Cortex of kidney (tissue), 1 donor: ENCODE results near the gene ITK.

Experiments used
- DNase-seq: peaks from one replicate; lab custom pipeline; 2025; lab: John Stamatoyannopoulos, UW

ITK gene

DNA sequence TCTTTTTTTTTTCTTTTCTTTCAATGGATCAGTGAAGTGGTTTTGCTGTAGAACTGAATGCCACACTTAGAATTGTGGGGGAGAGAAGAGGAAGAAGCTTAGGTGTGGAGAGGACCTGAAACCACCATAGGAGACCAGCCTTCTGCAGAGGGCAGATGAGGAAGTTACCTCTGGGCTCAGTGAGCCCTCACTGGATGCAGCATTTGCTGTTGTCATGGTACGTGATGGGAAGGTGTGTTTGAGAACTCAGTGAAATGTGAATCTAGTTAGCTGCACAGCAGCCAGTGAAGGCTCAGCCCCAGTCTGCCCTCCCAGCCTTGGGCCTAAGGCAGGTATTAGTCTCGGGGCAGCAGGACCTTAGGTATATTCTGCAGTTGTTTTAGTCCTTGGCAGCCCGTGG lies 102.8 kb downstream of the ITK start:
- no peak for DNase-seq

DNA sequence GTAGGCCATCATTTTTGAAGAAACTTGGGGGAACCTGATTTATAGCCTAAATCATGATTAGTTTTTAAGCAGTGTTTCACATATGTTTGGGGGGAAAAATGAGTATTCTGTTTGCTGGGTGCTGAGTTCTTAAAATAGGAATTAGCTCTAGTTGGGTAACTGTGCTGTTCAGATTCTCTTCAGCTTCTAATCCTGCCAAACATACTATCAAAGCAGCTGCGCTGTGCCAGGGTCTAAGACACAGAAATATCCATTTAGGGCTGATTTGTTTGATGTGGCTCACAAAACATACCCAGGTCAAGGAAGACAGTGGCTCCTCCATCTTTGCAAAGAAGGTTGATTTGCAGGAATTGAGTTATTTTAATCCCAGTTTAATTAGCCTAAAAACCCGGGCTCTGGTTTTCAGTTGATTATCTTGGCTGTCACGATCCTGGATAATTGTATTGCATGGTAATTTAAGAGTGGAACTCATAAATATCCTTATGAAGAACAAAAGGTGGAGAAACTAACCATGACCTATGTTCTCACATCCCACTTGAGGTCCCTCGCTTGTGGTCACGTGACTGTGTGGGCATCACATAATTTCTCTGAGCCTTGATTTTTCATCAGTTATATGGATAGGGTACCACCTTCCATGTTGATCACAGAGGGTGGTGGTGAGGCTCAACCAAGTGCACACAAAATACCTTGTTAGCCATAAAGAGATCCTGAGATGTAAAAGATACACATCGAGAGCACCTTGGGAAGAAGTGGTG lies 104.0 kb downstream of the ITK start:
- DNase-seq: no peak

DNA sequence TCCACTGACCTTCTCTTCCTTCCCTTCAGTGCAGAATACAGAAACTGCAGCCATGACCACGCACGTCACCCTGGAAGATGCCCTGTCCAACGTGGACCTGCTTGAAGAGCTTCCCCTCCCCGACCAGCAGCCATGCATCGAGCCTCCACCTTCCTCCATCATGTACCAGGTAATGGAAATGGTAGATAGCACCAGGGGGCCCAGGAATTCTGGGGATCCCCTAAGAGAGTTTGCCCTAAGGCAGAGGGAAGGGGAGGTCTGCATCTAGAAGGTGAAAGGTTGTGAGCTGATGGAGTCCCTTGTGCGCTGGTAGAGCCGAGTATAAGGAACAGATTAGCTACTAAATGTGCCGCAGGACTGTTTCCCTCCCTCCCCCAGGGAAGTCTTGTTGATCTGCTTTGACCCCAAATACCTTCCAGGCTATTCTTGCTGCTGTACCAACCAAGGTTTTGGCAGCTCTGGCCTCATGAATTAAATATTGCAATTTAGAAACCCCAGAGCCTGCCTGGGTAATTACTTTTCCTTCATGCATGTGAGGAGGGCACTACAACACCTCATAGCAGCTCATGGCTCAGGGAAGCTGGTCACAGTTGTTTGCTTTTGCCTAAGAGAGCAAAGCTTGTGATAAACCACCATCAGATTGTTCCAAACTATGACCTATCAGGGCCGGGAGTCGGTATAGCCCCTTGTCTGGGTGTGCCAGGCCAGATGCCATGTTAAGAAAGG lies 104.8 kb downstream of the ITK start:
- no peak for DNase-seq

DNA sequence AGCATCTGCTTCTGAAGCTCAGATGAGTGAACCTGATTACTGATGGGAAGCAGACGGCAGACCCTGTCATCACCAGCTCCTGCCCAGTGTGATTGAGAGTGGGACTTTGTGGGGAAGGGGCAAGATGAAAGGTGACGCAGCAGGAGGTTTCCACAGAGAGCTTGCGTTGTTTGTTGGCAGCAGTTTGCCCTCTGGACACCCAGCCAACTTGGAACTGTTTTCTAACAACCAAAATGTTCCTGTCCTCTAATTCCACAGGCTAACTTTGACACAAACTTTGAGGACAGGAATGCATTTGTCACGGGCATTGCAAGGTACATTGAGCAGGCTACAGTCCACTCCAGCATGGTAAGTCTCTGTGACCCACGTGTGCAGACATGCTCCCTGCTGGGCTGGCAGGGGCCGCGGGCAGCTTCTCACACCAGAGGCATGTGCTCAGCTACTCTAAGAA lies 106.1 kb downstream of the ITK start:
- DNase-seq: no peak

DNA sequence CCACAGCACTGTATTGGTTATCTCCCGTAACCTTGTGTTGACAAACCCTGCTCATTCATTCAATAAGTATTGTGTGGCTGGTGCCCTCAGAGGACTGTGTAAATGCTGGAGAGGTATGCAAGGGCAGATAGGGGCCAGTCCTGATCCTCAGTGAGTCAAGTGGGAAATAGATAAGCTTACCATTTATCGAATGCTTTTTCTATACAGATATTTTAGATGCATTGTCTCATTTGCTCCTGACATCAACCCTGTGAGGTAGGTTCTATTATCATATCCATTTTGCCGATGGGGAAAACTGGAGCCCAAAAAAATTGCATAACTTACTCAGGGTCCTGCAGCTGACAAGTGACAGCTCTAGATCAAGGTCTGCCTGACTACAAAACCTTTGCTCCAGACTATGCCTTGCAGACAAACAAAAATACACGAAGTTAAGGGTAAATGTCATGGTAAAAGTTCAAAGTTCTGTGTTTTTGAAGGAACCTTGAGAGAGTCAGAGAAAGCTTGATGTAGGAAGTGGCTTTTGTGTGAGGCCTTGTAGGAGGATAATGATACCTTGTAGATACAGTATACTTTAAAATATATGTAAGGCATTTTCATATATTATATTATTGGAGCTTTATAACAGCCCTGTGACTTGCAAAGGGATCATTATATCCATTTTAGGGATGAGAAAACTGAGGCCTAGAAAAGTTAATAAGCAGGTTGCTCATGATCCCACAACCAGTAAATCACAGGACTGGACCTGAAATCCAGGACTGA lies 107.9 kb downstream of the ITK start:
- no peak for DNase-seq

DNA sequence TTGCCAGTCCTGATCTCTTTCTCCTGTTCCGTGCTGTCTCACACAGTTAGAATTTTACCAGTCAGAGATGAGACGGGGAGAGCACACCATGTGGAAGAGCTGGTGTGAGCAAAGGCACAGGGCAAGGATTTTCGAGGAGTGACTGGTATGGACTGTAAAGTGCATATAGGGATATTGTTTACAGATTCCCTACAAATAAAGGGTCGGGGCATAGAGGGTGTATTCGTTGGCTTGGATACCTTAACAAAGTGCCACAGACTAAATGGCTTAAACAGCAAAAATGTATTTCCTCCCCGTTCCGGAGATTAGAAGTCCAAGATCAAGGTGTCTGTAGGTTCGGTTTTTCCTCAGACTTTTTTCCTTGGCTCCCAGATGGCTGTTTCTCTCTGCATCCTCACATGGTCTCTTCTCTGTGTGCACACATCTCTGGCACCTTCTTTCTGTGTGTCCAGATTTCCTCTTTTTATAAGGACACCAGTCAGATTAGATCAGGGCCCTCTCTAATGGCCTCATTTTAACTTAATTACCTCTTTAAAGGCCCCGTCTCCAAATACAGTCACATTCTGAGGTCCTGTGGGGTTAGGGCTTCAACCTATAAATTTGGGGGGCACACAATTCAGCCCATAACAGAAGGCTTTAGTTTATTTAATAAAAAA lies 108.7 kb downstream of the ITK start:
- no peak for DNase-seq

DNA sequence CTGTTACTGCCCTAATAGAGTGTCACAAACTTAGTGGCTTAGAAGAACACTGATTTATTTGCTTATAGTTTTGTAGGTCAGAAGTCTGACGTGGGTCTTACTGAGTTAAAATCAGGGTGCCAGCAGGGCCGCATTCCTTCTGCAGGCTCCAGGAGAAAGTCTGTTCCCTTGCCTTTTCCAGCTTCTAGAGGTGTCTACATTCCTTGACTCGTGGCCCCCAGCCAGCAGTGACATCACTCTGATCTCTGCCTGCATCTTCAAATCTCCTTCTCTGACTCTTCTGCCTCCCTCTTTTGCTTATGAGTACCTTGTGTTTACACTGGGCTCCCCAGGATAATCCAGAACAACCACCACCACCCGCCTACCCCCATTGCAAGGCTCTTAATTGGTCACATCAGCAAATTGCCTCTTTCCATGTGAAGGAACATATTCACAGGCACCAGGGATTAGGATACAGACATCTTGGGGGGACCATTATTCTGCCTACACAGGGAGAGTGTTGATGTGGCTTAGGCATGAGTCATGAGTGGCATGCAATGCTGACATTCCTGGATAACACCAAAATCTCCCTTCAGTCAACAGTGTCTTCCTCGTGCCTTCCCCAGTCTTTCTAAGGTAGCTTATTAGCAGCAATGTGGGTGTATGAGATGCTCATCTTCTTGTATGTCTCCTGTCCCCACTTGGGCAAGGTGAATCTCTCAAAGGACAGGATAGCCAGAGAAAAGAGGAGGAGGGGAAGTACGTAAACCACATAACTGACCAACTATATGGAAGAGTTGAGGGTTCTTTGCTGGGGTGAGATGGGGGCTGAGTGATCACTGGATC lies 109.7 kb downstream of the ITK start:
- no peak for DNase-seq

DNA sequence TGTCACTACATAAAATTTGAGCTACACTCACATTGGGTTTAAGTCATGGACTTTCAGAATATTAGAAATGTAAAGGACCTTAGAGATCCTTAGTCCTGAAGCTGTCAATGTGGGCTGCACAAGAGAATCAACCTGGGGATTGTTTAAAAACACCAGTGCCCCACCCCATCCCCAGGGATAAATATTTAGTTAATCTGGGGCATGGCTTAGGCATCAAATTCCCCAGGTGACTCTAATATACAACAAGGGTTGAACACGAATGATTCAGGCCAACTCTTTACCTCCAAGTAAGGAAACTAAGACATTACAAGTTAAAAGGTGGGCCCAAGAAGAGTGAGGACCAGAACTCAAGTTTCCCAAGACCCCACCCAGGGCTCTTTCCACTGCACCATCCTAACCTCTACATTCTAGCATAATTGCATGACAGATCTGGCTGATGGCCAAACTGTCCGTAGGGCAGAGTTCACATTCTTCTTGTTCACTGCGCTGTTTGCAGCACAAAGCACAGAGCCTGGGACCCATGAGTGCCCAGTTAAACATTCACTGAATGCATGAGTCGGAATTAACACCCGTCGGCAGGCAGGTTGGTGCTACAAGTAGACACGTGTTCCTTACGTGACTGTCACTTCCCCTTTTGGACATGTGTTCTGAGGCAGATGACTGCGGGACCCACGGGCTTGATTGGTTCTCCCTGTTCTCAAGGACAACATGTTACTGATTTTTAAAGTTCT lies 110.5 kb downstream of the ITK start:
- DNase-seq: no peak

DNA sequence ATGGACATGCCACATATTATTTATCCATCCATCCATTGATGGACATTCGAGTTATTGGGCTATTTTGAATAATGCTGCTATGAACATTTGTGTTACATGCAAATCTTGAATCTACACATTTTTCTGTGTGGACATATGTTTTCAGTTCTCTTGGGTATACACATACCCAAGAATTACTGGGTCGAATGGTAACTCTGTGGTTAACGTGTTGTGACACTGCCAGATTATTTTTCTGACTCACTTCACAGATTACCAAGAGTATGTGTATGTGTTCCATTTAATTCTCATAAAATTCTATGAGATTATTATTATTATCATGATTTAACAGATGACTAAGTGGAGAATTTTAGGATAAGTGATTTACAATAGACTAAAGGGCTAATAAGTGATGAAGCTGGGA lies 112.0 kb downstream of the ITK start:
- DNase-seq: no peak

DNA sequence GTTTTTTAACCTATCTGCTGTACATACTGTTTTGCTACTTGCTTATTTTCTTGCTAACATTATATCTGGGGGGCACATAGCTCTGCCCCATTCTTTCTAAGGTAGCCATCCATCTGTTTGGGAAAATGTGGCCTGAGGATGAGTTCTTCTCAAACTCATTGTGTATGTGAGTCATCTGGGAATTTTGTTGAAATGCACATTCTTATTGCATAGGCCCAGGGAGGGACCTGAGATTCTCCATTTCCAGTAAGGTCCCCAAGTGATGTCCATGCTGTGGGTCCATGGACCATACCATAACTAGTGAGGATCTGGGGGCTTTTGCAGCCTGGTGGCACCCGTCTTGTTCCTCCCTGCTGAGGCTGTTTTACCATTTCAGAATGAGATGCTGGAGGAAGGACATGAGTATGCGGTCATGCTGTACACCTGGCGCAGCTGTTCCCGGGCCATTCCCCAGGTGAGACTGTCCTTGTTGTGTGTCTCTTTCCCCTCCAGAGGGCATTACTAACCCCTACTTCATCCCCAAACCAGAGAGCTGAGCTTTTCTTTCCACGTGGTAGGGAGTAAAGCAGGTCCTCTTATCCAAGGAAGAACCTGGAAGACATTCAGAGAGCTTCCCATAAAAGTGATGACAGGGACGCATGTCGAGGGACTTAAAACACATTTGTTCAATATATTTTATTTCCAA lies 113.9 kb downstream of the ITK start:
- DNase-seq: no peak

DNA sequence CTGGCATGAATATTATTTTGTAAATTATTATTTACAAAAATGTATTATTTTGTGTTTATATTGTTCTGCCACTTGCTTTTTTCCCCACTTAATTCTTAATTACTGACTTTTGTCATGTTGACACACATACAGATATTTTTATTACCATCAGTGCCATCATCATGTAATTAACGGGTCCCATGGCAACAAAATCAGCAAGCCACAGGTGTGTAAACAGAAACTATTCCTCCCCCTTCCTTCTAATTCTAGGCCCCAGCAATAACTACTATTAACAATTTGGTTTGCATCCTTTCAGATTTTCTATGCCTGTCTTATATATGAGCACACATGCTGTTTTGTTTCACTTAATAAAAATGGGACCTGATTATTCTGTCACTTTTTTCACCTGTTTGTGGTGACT lies 114.6 kb downstream of the ITK start:
- DNase-seq: no peak

DNA sequence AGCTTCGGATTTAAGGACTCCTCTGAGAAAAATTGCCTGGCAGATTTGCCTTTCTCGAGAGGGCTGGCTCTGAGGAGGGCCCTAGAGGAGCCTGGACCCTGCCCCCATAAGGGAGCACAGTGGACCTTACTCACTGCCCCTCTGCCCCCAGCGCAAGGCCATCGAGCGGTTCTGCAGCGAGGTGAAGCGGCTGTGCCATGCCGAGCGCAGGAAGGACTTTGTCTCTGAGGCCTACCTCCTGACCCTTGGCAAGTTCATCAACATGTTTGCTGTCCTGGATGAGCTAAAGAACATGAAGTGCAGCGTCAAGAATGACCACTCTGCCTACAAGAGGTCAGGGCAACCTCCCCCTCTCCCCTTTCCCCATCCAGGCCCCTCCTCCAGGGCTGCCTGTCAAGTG lies 119.9 kb downstream of the ITK start:
- no peak for DNase-seq

DNA sequence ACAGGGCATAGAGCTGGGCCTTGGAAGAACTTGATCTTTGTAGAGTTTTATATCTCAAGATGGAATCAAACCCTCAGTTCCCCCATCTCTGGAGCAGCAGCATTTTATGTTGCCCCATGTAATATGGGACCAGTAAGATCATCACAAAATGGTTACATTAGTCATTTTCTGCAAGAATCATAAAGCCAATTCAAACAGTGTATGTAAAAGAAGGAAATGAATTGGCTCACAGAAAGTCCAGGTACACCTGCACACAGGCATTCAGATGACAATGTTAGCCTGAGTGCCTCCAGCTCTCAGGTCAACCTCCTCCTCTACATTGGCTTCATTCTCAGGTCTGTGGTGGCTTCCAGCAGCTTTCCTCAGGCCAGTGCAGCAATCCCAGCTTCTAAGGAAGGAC lies 120.4 kb downstream of the ITK start:
- no peak for DNase-seq

DNA sequence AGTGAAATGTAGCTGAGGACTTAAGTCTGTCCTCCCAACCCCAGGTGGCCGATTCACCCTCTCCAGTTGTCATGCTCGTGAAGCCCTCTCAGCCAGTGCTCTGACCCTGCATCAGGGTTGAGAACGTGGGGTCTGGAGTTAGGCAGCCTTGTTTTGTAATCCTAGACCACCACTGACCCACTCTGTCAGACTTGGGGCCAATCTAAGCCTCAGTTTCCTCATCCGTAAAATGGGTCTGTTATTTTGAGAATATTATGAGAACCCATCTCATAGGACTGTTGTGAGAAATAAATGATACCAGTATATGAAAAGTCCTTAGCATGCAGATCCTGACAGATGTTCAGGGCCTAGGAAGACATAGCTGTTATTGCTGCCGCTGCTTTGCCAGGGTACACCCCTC lies 122.4 kb downstream of the ITK start:
- DNase-seq: no peak

DNA sequence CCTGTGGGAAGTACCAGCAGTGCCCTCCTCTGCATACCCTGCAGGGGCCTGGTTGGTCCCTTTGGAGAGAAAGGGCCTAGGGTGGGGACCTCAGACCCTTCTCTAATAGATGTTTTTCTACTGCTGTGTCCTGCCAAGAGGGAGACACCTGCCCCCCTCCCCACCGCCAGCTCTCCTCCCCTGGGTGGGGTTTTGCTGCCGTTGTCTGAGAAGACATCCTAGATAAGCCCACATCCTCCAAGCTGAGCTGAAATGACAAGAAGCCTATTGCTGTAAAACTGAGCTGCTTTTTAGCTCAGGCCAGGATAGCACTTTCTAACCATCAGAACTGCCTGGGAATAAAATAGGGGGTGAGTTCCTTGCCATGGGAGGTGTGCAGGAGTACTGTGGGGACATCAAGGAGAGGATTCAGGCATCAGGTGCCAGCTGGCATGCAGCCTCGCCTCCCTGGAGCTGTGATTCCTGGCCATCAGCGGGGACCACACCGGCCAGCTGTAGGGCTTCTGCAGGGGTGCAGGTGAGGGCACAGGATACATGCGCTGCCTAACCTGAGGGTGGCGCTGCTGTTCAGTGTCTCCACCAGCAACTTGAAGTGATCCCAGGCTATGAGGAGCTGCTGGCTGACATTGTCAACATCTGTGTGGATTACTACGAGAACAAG lies 123.2 kb downstream of the ITK start:
- DNase-seq: no peak
